A549 (cell line): ENCODE results near the gene ABCA13.

Source experiments
- EP300 ChIP-seq, 2 experiments: fragments of >200 bp; sonication (Bioruptor Twin); formaldehyde crosslinking; IDR thresholded peaks; 2 replicates in 1 of 2; 3 replicates in 1 of 2; pipeline ENCODE4 v1.6.1; 2016 to 2017
- MYC ChIP-seq: IDR thresholded peaks from 2 replicates; pipeline ENCODE4 v1.6.1; 2012; ENCODE audit warnings: mild to moderate bottlenecking, inconsistent platforms, low read length, improper control_type of control experiment, borderline replicate concordance
- POLR2A ChIP-seq: IDR thresholded peaks from 2 replicates; pipeline ENCODE4 v1.6.1; 2012; ENCODE audit warnings: mild to moderate bottlenecking, low read length
- TF ChIP-seq, protein P1 (sequence below): fragments of >200 bp; sonication (Bioruptor Twin); formaldehyde crosslinking; IDR thresholded peaks from 3 replicates; pipeline ENCODE4 v1.5.1; 2016

DNA sequence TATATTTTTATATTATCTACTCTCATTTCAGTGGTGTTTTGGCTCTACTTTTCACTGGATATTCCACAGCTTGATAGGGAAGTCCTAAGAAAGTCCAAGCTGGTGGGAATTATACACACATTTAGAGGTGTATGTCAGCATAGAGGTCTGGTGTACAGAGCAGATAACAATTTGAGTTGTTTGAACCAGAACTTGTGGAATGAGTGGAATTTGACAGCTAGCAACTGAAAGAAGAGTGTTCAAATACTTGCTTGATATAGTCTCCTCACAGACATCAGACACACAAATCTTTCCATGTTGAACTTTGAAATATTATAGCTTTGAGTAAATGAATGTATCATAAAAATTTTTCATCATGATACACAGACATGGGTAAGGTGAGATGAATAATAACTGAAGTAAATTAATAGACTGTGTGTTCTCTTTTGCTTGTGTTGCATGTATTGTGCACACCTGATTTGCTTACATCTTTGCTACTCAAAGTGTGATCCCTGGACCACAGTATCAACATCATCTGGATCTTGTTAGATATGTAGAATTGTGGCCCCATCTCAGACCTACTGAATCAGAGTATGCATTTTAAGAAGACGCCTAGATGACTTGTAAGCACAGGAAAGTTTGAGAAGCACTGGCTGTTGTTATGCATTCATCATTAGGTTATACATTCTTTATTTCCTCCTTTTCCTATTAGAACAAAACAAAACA lies 91.5 kb downstream of the ABCA13 start:
- TF ChIP-seq, protein P1, sequence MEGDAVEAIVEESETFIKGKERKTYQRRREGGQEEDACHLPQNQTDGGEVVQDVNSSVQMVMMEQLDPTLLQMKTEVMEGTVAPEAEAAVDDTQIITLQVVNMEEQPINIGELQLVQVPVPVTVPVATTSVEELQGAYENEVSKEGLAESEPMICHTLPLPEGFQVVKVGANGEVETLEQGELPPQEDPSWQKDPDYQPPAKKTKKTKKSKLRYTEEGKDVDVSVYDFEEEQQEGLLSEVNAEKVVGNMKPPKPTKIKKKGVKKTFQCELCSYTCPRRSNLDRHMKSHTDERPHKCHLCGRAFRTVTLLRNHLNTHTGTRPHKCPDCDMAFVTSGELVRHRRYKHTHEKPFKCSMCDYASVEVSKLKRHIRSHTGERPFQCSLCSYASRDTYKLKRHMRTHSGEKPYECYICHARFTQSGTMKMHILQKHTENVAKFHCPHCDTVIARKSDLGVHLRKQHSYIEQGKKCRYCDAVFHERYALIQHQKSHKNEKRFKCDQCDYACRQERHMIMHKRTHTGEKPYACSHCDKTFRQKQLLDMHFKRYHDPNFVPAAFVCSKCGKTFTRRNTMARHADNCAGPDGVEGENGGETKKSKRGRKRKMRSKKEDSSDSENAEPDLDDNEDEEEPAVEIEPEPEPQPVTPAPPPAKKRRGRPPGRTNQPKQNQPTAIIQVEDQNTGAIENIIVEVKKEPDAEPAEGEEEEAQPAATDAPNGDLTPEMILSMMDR: no peak
- TF ChIP-seq POLR2A (no peak), EP300 (IDR thresholded peaks at IDR 0.05) (no peak), MYC (no peak)
